HG03108 (cell line): ENCODE data around the gene LRIT2.

Source experiments
- ATAC-seq: cut with Tn5 transposase; IDR thresholded peaks from one replicate; pipeline ENCODE4 v1.9.1; 2021; ENCODE audit warnings: moderate library complexity; ENCODE audit not compliant: unreplicated experiment

Gene LRIT2, protein sequence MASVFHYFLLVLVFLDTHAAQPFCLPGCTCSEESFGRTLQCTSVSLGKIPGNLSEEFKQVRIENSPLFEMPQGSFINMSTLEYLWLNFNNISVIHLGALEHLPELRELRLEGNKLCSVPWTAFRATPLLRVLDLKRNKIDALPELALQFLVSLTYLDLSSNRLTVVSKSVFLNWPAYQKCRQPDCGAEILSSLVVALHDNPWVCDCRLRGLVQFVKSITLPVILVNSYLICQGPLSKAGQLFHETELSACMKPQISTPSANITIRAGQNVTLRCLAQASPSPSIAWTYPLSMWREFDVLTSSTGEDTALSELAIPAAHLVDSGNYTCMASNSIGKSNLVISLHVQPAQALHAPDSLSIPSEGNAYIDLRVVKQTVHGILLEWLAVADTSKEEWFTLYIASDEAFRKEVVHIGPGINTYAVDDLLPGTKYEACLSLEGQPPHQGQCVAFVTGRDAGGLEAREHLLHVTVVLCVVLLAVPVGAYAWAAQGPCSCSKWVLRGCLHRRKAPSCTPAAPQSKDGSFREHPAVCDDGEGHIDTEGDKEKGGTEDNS

DNA sequence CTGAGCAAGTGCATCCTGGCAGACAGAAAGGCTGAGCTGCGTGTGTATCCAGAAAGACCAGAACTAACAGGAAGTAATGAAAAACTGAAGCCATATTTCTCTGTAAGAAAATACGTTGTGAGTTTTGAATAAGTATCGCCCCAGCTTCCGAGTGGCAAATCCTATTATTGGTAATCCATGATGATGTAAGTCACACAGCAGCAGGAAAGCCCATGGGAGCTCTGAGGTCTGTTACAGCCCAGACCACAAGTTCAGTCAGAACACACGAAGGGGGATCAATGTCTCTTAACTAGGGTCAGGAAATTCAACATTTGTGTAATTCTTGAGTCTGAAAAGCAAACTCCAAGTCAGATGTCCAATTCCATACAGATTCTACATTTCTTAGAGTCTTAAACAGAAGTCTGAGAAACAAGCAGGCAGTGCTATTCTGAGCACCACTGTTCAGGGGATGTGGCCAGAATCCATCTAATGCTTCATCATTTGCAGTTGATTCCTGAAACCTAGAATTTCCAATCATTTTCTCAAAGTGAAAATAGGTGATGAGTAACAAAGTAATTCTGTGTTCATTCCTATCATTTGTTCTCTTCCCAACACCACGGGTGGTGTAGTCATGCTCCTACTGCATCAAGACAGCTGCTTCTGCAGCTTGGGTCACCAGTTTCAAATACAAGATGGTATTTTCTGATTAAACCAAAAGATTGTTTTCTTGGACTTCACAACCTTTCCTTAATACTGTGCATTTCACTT, at the start of gene LRIT2:
Gene LRIT2, minus strand, starts transcription at position 118 of the 747 bp plus-strand sequence. Its CDS starts 24 bp downstream, at position 94.
- ATAC-seq, result no peak

DNA sequence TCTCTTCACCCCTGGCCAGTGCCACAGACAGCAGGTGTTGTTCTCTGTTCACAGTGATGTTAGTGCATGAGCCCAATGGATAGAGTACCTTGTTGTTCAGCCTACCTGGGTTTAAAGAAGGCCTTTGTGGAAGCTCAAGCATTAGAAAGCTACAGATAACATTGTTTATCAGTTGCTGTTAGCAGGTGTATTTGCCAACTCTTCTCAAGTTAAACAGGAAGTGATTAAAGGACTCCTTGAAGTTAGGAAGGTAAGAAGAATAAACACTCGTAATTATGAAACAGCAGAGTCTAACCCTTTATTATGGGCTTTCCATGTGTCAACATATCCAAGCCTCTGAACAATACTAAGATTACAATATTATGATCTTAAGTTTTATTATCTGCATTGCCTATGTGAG, 45.4 kb upstream of the LRIT2 start:
- ATAC-seq, result no peak

DNA sequence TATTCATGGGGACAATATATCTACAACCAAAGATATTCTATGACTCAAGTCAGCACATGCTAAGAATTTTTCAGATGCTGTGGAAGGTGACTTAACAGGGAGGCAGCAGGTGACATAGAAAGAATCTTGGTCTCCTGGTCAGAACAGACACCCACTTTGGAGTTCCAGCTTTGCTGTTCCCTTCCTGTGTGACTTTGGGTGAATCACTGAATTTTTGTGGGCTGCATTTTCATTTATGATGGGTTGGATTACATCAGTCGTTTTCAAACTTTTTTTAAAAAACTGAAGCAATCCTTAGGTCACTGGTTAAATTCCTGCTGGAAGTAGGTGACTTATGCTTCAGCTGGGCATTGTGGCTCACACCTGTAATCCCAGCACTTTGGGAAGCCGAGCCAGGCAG, 44.4 kb upstream of the LRIT2 start:
- ATAC-seq, result no peak

DNA sequence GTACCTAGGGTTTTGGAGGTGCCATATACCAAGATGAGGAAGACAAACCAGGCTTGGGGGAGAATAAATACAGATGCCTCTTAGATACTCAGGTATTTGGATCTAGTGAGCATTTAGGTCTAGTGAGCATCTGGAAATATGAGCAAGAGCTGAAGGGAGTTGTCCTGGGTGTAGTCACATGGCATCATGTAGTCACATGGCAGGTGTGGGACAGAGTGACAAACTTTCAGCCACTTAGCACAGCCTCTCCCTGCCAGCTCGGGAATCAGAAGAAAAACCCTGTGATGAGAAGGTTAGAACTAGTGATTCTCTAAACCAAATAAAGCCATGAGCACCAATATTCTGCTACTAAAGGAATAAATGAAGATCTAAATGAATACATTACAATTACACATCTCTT, 43.8 kb upstream of the LRIT2 start:
- no peak for ATAC-seq

DNA sequence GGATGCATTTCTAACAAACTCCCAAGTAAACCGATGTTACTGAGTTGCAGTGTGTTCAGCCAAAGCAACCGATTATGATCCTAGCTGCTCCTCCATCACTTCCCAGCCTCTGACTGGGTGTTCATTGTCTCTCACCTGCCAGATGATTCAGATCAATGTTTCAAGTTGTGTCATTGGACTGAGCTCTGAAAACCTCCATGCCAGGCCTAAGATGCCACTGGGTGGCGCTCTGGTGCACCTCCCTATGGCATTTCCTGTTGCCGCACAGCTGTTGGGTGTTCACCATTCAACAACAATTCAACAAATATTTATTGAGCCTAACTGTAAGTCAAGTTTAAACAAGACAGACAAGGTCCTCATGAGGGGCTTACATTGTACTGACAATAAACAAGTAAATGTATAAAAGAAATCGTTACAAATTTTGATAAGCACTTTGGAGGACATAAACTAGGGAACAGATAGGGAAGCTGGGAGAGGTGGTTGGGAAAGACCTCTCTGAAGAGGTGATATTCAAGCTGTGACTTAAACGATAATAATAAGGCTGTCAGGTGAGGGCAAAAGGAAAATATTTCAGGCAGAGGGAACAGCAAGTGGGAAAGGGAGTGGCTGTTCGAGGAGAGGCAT, 42.3 kb upstream of the LRIT2 start:
- ATAC-seq, result no peak

DNA sequence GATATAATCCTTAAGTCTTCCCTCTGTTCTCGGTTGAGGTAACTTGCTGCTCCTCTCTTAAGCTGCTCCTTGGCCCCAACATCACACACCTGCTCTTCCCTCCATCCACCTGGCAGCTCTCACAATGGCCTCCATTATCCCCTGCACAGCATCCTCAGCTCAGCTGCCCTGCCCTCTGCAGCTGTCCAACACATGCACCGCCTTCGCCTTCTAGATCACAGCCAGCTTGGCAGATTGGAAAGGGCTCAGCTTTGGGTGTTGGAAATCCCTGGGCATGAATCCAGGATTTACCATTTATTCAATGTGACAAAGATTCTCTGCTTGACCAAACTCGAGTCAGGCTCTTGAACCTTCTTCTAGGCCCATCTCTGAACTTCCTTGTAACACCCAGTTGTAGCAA, 40.1 kb upstream of the LRIT2 start:
- no peak for ATAC-seq

DNA sequence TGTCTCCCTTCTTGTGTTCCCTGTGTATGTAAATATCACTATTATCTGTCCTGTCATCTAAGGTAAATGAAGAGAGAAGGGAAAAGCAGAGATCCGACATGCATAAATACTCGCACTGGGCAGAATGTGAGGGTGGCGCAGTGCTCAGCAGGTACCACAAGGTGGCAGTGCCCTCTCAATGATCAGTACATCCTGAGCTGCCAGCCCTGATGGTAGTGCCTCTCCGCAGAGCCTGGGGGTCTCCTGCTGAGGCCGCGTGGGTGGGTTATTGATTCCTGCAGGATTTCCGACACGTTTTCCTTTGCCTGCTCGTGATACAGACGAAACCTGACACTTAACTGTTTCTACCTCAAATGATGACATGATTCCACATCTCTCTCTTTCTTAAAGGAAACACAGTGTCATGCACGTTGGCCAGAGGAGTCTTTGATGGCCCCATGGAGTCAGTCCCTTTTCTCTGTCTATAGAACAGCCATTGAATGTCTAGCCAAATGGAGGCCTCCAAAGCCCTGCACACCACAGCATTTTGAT, 39.3 kb upstream of the LRIT2 start:
- ATAC-seq, result peak; percentile 88

DNA sequence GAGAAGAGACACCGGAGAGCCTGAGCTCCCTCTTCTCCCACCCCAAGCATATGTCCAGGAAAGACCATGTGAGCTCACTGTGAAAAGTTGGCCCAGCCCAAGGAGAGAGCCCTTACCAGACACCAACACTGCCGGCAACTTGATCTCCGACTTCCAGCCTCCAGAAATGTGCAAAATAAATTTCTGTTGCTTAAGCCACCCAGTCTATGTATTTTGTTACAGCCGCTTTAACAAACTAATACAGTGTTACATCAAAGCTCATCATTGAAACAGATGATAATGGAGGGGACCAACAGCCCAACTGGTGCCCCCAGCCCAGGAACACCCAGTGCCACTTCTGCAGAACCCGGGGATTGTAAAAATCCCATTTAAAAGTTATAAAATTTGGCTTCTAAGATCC, 38.4 kb upstream of the LRIT2 start:
- ATAC-seq, result no peak

DNA sequence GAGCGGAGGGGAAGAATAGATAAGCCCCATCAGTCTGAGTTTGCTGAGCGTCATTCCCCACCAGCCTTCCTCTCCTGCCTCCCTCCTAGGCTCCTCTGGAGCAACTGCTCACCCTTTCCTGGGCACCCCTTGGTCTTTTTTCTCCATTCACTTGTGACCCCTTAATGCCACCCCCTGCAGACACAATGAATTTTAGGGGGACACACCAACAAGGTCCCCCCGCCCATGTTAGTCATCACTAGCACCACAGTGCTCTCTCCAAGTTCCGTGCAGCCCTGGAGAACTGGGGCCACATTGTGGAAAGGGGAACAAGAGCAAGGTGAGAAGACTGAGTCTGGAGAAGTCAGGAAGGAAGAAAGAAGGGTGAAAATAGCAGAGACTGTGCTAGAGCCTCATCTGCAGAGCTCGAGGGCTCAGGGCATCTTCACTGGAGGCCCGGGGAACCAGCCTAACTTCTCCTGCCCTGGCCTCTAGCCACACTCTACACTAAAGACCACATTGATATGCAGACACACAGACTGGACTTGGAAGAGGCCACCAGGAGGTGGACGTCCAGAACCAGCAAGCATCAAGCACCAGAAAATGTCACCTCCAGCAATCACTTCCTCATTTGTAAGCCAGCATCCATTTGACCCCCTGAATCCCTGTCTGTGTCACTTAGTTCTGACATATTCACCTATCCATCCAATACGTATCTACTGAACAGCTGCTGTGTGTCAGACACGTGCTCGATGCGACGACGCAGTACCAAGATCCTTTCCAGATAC, 37.0 kb upstream of the LRIT2 start:
- no peak for ATAC-seq

DNA sequence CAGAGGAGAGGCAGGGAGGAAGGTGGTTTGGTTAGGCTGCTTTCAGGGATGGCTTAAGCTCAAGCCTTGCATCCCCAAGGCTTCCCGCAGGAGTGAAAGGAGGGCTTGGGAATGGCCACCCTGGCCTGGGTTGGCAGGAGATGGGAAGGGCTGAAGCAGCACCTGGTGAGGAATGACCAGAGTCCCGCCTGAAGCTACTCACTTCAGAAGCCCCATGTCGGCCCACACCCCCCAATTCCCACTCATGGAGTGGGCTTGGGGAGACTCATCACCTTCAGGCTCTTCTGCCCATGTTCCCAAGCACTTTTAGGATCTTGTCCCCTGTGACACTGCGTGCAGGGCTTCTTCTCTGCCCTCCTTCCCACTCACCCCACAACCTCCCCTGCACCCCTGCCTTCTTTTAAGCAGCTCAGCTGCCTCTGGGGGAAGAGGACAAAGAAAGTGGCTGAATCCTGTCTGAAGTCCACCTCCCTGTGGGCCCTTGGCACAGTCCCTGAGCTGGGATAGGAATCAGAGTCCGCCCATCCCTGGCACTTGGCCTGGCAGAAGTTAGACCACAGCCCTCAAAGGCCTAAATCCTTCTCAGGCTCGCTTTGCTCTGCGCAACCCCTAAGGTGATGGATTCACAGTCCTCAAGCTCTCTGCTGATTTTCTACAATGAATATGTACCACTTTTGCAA, 36.0 kb upstream of the LRIT2 start:
- ATAC-seq, result no peak

DNA sequence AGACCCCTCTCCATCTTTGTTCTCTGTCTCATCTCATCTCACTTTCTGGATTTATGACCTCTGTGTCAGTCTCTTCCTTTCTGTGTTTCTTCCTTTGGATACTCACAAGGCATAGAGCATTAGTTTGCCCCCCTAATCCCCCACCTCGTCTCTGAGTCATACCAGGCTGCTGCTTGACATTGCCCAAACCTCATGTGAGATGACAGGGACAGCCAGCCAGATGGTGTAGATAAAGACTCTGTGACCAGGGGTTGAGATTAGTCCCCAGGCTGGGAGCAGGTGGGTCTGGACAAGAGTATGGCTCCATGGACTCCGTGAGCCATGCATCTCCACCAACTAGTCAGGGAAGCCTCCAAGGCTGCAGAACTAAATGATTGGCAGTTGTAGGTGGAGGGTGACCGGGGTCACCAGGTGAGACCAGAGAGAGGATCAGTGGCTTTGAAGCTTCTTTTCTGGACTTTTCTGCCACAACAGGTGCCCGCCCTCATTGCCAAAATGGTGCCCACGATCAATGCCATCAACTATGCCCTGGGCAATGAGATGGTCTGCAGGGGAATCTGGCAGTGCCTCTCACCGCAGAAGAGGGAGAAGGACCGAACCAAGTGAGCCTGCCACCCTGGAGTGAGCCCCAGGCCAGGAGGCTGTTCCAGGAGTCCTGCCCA, 32.8 kb upstream of the LRIT2 start:
- ATAC-seq, result no peak

DNA sequence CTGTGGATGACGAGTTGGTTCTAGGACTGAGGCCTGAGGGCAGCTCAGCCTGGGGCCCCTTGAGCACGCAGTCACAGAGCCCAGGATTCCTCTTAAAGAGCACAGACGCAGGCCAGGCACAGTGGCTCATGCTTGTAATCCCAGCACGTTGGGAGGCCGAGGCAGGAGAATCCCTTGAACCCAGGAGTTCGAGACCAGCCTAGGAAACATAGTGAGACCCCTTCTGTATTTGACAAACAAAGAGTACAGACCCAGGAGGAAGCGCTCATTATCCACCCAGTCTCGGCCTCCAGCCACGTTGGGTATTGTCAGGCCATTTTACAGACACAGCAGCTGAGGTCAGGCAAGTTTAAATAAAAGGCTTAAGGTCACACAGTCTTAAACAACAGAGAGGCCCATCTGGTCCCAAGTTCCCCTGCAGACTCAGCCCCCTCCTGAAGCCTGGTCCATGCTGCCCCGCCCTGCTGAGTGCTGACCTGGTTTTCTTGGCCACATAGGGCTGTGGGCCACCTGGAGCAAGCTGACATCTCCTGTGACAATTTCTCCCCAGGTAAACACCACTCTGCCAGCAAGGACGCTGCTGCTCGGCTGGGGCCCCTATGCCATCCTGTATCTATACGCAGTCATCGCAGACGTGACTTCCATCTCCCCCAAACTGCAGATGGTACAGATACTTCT, 32.1 kb upstream of the LRIT2 start:
- no peak for ATAC-seq

DNA sequence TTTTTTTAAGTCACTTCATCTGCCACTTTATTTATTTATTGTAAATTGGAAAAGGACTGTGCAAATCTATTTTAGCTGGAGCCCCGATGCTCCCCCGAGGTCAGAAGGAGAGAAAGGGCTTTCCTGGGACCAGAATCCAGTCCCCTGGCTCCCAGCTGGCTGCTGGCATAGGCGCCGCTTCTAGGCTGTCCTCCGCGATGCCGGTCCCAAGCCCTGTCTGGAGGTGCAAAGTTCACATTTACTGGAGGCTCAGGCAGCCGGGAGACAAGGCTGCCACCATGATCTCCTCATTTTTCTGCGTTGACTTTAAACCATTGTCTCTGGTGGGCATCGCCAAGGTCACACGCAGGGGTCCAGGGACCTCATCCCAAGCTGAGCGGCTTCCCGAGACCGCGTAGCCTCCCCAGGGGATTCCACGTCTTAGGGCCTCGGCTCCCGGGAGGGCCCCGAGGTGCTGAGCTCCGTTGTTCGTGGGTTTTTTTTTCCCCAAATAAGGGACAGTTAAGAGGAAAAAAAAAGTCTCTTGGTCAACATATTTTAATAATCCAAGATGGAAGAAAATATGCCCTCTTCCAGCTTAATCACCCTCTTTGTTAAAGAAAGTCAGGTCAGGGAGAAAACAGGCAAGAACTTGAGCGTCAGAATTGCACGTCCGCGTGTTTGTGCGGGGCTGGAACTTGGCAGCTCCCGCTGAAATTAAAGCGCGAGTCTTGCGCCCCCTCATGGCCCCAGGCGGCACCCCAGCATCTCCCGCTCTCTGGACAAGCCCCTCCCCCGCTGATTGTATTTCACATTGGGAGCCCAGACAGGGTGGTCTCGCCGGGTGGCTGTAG, 31.4 kb upstream of the LRIT2 start:
- ATAC-seq, result no peak

DNA sequence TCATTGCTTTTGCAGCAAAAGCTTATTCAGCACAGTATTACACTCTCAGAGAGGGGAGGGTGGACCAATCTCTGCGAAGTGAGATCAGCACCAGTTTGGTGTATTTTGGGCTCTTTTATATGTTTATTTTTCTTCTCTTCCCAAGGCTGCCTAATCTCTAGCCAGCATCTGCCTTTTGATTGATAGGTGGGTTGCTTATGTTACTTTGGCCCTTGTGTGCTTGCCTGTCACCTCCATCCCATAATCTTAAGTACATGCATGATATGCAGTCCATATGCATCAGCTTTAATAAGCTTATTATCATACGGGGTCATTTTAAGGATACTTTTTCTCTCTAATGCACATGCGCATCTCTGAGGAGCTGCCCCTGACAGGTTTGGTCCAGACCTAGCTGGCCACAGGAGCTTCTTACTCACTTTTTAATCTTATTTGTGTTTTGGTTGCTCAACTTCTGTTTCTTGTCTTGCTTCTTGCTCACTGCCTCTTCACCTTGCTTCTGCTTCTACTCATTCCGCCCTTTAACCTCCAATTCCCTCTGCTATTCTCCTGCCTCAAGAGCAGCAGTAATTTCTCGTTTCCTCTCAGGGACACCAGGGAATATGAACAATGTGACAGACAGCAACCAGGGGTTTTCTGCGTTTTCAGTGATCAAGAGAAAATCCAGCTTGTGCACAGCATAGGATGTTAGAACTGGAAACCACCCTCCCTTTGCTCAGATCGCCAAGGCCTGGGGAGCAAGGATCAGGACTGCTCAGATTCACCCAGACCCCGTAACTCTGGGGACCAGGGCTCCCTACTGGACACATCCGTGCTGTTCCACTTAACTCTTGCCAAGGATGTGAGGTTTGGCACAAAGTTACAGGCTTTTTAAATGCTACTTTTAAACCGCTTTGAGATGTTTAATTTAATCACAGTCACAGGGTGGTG, 29.5 kb upstream of the LRIT2 start:
- ATAC-seq, result no peak

DNA sequence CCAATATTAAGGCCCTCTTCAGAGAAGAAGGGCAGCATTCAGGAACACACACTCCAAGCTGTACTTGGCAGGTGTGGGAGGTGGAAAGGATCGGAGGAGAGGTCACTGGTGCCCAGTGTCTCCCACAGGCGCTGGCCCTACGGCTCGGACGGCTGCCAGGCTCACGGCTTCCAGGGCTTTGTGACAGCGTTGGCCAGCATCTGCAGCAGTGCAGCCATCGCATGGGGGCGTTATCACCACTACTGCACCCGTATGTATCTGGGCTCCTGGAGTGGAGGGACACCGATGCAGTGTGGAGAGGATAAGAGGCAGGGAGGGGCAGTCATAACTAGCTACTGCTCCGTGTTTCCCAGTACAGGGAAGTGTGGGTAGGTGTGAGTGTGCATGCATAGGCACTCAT, 23.4 kb upstream of the LRIT2 start:
- ATAC-seq, result no peak

DNA sequence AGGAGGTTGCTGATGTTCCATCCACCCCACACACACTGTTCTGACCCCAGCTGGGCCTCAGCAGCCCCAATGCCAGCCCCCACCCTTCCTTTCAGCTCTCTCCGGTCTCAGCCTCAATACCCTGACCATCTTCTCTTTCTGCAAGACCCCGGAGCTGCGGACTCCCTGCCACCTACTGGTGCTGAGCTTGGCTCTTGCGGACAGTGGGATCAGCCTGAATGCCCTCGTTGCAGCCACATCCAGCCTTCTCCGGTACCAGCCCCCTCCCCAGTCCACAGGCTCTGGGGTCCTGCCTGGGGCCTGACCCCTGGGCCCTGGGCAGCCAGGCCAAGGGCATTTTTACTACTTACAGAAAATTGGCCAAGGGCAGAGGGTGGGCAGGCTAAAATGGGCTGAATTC, 22.2 kb upstream of the LRIT2 start:
- no peak for ATAC-seq

DNA sequence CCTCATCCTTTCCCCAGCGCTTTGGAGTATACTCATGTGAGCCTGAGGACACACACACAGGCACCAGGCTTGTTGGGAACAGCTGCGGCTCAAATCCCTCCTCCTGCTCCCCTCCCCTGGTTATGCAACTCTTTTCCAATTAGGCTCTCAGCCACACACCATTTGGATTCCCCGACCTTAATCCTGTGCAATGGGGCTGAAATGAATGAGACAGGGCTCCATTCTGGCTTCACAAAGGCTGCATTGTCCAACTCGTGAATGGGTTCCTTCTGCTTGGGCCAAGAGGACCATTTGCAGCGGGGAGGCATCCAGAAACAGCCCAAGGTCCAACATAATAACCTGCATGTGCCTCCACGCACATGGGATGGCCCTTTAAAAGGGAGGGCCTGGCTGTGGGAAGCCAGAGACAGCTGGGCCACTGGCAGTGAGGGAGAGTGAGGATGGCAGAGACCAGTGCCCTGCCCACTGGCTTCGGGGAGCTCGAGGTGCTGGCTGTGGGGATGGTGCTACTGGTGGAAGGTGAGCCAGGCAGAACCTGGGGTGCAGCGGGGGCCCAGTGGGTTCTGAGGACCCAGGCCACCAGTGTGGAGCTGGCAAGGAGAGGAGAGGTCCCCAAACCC, 19.4 kb upstream of the LRIT2 start, which contains the start of gene RGR:
Gene RGR, plus strand, starts transcription at position 403 of the 620 bp plus-strand sequence. Its CDS starts 38 bp downstream, at position 441.
- no peak for ATAC-seq
